Measurements from ENCODE around the gene IKZF2. TPM values are rescaled to one million over a fixed set of nuclear protein-coding genes. Genes with fewer than 3 reads are reported as not detected.

Gene IKZF2
- total RNA-seq, 1 donor from 2014 or later, result 4.4 TPM

- no peaks in the 10 kb centered on the region for H3K36me3 ChIP-seq (ENCODE audit: control insufficient read depth, insufficient read depth, low read length)
- TF ChIP-seq CTCF (IDR thresholded peaks at IDR 0.05; ENCODE audit: insufficient read depth, low read length, poor library complexity, severe bottlenecking), result no peak
- no peak for DNase-seq (ENCODE audit: low read depth)
- H3K4me3 ChIP-seq (ENCODE audit: low read depth, low read length), result no peak overlapping the region
- H3K27me3 ChIP-seq (ENCODE audit: control insufficient read depth, insufficient read depth, low read length), result no peaks in the 10 kb centered on the region
Observed at GRCh38 chr2:213018340-213018901, 133.0 kb downstream of the IKZF2 start.

GRCh38 chr2:213017404-213017803 lies 134.0 kb downstream of the IKZF2 start:
- H3K36me3 ChIP-seq (ENCODE audit: control insufficient read depth, insufficient read depth, low read length), result no peaks in the 10 kb centered on the region
- no peak for DNase-seq (ENCODE audit: low read depth)
- H3K4me3 ChIP-seq (ENCODE audit: low read depth, low read length), result no peak overlapping the region
- TF ChIP-seq CTCF (IDR thresholded peaks at IDR 0.05; ENCODE audit: insufficient read depth, low read length, poor library complexity, severe bottlenecking), result no peak
- H3K27me3 ChIP-seq (ENCODE audit: control insufficient read depth, insufficient read depth, low read length), result no peaks in the 10 kb centered on the region

GRCh38 chr2:213016984-213017351 lies 134.4 kb downstream of the IKZF2 start:
- no peak for TF ChIP-seq CTCF (IDR thresholded peaks at IDR 0.05; ENCODE audit: insufficient read depth, low read length, poor library complexity, severe bottlenecking)
- Histone ChIP-seq H3K27me3 (ENCODE audit: control insufficient read depth, insufficient read depth, low read length) (no peaks in the 10 kb centered on the region), H3K36me3 (ENCODE audit: control insufficient read depth, insufficient read depth, low read length) (no peaks in the 10 kb centered on the region), H3K4me3 (ENCODE audit: low read depth, low read length) (no peak overlapping the region)
- no peak for DNase-seq (ENCODE audit: low read depth)

GRCh38 chr2:213016166-213016983 lies 135.0 kb downstream of the IKZF2 start:
- no peak for DNase-seq (ENCODE audit: low read depth)
- TF ChIP-seq CTCF (IDR thresholded peaks at IDR 0.05; ENCODE audit: insufficient read depth, low read length, poor library complexity, severe bottlenecking), result no peak
- Histone ChIP-seq H3K27me3 (ENCODE audit: control insufficient read depth, insufficient read depth, low read length) (no peaks in the 10 kb centered on the region), H3K36me3 (ENCODE audit: control insufficient read depth, insufficient read depth, low read length) (no peaks in the 10 kb centered on the region), H3K4me3 (ENCODE audit: low read depth, low read length) (no peak overlapping the region)

- no peak for DNase-seq (ENCODE audit: low read depth)
- TF ChIP-seq CTCF (IDR thresholded peaks at IDR 0.05; ENCODE audit: insufficient read depth, low read length, poor library complexity, severe bottlenecking), result no peak
- Histone ChIP-seq H3K36me3 (ENCODE audit: control insufficient read depth, insufficient read depth, low read length) (no peaks in the 10 kb centered on the region), H3K4me3 (ENCODE audit: low read depth, low read length) (no peak overlapping the region), H3K27me3 (ENCODE audit: control insufficient read depth, insufficient read depth, low read length) (no peaks in the 10 kb centered on the region)
Observed at GRCh38 chr2:213015387-213016165, 135.8 kb downstream of the IKZF2 start.

All from kidney epithelial cell (primary cell).